Right ventricle myocardium superior (tissue), 1 donor: ENCODE measurements around the gene WWOX. TPM values are rescaled to one million over a fixed set of nuclear protein-coding genes. Genes with fewer than 3 reads are reported as not detected.
"Not testable (repeated sequence)": the region's sequence is repeated elsewhere in the genome, so short reads cannot be mapped to it uniquely, and the experiment has no call there.

Source experiments
- ATAC-seq: fragments of 200-7000 bp; cut with Tn5 transposase; one replicate; pipeline ENCODE4 v1.9.1; 2020; ENCODE audit warnings: mild to moderate bottlenecking; ENCODE audit not compliant: poor library complexity
- DNase-seq: peaks from one replicate; pipeline ENCODE4 v3.0.0-alpha.2; 2020
- intact Hi-C: fragments of 100-400 bp; cut with DNase I; formaldehyde crosslinking; loops from one replicate; pipeline ENCODE4 v1.11.2; 2022
- total RNA-seq: library from RNA; stranded (reverse); fragmentation: NEBNext Ultra II Directional; extraction: Animal tissue kit (Norgen Biotek cat#: 25700); gene quantifications from one replicate; pipeline ENCODE4 v1.2.1, GENCODE V29; 2021
- donor health status: DM: no; HTN: yes; CAD: no; lungs with severe emphysema.

Gene WWOX
- total RNA-seq, 1 donor from 2014 or later, result 11.5 TPM

DNA sequence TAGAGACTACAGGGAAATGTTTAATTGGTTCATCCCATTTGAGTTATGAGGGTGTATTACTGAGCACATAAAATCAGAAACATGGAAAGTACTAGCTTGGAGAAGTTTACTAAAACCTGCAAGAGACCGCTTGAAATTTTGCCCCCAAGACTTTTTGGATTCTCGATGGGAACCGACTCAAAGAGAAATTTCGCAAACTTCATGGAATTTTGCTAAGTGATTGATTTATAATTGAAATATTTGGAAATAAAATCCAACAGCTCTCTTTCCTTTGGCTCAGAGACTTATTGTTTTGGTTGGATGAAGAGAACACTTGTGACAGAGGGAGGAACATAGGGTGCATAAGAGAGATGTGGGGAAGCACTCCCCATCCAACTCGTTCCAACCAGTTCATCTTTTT, 574.4 kb downstream of the WWOX start:
- no peak for ATAC-seq
- no peak for DNase-seq
- intact Hi-C loops, result no loop called here

DNA sequence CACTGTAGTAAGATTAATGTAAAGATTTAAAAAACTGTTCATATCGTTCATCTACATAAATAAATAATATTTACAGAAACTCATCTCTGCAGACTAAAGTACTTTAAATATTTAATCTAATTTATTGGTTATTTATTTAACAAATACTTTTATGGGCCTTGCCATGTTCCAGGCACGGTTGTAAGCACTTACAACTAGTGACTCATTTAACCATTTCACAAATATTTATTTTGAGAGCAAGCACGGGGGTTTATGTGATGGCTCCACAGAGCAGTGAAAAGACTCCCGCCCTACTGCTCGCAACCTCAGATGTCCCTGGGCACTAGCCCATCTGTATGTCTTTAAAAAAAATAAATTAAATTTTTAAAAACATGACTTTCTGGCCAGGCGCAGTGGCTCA, 575.9 kb downstream of the WWOX start:
- intact Hi-C loops, result no loop called here
- DNase-seq (no peak), ATAC-seq (no peak)

DNA sequence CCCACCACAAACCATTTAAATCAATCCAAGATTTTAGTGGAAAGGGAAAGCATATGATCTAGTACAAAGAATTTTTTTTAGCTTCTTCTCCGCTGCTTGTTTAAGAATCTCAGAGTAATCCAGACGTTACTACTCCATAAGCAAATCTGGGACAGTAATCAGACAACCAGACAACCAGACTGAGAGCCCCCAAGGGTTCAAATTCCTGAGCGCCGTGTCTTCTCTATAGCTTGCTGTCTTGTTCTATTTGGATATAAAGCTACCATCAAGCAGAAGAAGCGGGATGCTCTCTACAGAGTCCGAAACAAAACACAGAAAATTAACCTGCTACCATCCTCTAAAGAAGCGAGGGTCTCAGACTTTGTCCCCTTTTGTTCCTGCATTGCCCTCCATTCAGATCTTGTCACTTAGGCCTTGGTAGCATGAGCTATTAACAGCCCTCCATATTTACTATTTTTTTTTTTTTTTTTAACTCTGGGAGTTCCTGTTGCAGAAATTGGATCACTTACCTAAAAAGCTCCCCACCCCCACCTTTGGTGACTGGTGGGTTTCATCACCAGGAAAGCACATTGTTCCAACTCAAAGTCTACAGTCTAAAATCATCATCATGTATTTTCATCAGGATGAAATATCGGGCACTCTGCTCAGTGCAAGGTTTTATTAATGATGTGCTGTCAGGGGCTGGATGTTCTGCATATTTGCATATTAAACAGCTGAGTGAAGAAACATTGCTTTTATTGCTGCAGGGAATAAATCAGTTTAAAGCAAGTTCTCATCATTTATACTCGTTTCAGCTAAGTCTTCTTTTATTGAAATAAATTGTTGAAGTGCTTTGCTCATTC, 576.7 kb downstream of the WWOX start:
- intact Hi-C loops, result no loop called here
- ATAC-seq (no peak), DNase-seq (no peak)

DNA sequence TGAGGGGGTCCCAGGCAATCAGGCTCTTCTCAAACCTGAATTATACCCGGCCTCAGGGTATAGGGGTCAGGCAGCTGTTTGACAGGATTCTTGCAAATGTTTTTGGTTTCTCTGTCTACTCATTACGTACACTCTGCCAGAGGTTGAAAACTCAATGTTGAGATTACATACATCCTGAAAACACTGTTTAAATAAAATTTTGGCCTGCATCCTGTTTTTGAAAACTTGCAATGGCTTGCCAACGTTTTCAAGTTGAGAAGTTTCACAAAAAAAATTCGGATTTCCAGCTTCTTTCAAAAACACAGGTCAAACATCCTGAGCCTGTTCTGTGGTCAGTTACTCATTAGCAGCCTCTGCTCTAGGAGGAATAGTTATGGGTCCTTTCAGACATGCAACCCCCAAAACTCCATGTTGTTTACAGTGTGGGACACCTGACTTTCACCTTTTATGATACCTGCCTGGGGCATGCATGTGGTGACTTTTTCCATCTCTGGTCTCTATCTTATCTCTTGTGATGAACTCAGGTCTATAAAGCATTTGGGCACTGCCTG, 577.8 kb downstream of the WWOX start:
- no peak for ATAC-seq

DNA sequence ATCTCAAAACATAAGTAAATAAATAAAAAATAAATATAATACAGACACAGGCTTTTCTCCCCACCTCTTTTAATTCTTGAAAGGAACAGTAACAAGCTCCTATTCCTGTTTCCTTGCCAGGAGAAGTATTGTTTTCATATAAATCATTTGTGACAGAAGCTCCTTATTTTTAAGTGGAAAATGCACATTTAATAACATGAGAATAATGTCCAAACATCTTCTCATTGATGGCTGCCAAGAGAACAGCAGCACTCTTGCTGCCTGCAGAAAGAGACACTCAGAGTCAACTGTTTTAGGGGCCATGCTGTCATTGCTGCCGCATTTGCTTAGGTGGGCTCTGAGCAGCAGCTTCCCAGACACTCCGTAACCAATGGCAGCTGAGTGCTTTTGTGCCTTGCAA, 580.1 kb downstream of the WWOX start:
- ATAC-seq, result no peak
- no peak for DNase-seq
- intact Hi-C loops, result no loop called here

More for the DNA sequence above, 577.8 kb downstream of the WWOX start:
- intact Hi-C loops, result no loop called here
- no peak for DNase-seq

DNA sequence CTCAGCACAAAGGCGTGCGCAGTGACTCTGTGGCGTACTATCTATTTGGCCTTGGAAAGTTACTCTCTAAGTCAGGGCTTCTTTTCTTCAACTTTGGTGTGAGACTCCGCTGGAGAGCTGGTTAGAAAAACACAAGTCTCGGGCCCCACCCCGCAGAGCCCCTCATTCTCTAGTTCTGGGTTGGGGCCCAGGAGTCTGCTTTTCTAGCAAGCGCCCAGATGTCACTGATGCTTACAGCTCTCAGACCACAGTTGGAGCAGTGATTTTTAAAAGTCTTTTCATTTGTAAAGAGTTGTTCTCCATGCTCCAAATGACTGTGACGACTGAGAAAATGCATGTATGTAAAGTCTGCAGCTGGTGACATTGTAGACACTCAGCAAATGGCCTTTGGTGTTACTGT, 582.3 kb downstream of the WWOX start:
- ATAC-seq (no peak), DNase-seq (no peak)
- intact Hi-C loops, result no loop called here

DNA sequence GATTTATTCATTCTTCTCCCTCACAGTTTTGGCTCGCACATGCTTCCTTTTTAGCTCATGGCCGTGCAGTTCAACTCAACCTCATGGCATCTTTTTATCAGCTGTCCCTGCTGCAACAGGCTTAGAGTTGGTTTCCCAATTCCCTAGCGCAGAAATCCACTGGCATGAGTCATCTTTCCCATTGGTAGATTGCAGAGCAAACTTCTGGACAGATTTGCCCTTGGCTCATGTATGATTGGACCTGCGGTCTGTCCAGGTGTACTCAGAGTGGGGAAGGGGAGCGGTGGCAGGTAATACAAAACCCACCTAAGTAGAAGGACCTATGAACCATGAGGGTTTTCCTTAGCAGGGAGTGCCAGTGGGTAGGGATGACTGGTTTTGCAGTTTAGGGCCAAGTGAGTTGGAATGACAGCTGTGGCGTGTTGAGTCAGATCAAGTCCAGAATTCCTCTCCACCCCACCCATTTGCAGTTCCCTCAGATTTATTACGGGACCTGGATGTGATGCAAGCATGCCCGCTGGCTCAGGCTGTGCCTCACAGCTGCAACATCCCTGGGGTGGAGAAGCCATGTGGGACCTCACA, 584.7 kb downstream of the WWOX start:
- DNase-seq (peak; percentile 82), ATAC-seq (peak; percentile 87)
- intact Hi-C loops, result no loop called here

DNA sequence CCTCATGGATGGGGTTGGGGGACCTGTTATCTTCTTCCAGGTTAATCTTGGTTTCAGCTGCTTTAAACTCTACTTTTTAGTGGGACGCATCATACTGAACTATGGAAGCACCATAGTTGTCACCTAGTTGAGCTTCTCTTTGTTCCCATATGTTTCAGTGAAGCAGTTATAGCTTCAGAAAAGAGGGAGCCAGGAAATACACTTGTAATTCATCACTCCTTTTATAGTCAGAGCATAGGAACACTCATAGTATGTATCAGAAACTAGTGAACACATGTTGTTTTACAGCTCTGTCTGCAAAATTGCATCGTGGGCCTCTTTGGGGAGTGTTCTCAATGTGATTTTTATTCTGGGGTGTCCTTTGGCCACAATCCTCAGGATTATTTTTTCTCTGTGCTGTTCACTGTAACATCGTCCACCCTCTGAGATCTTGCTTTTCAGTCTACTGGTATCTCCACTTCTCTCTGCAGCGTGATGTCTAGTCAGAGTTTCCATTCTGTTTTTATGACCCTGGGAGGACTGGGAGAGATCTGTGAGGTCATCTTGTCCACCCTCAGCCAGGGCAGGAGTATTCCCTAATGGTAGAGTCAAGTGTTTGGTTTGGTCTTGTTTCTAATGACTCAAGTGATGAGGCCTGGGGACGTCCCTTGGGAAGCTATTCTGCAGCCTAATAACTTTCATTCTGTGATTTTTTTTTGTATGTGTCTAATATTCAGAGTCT, 585.4 kb downstream of the WWOX start:
- no peak for DNase-seq
- intact Hi-C loops, result no loop called here

DNA sequence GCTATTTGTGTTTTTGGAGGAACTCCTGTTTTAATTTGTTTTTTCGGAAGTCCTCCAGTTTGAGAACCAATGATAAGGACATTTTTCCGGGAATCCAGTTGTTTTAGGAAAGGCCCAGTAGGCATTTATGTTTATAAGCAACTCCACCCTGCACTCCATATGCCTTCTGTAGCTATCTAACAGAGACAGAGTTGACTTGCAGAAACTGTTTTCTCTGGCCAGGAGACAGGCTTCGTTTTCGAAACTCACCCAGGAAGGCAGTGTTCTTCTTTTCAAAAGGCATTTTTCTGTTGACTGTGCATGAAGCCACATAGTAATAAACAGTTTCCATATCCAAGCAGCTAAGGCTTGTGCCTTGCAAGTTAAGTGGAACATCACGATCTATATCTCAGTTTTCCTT, 587.1 kb downstream of the WWOX start:
- peak; percentile 13 for ATAC-seq
- intact Hi-C loops, result no loop called here
- DNase-seq, result no peak

More for the DNA sequence above, 585.4 kb downstream of the WWOX start:
- ATAC-seq, result peak; percentile 82

DNA sequence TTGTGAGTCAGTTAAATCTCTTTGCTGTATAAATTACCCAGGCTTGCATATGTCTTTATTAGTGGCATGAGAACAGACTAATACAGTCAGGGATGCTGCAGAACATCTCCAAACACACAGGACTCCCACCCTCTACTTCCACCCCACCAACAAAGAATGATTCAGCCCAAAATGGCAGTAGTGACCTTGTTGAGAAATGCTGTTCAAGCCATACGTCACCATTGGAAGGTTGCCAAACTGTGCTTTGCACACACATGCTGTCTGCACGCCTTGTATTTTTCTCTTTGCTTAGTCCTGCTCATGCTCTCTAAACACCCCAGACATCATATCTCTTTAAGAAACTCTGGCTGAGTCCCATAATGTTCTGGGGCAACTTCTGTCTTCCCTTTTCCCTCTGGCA, 589.6 kb downstream of the WWOX start:
- intact Hi-C loops, result no loop called here

DNA sequence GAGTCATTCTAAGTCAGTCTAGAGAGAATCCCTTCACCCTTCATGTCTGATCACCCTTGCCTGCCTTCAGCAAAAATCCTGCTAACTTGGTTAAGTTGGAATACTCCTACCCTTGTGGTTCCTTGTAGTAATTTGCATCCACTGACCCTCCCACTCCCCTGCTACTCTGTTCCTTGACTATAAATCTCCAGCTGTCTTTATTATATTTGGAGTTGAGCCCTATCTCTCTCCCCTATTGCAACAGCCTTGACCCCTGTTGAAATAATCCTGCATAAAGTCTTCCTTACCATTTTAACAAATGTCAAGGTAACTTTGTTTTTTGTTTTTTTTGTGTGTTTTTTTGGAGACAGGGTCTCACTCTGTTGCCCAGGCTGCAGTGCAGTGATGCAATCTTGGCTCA, 590.1 kb downstream of the WWOX start:
- ATAC-seq, result no peak
- DNase-seq, result no peak
- intact Hi-C loops, result no loop called here

More for the DNA sequence above, 589.6 kb downstream of the WWOX start:
- ATAC-seq (no peak), DNase-seq (no peak)

DNA sequence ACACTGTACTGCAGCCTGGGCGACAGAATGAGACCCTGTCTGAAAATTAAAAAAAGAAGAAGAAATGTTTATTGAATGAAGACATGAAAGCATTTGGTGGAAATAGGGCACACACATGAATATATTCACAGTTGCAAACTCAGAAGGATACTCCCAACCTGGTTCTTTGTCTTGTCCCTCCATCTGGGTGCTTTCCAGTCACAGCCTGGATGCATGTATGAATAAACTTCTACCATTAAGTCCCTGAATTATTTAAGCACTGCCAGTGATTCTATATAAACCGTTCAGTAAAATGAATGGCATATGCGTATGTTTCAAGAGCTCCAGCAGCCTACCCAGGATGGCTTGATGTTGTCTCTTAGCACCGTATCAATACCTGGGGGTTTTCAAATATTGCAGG, 591.1 kb downstream of the WWOX start:
- ATAC-seq, result no peak
- intact Hi-C loops, result no loop called here
- no peak for DNase-seq

DNA sequence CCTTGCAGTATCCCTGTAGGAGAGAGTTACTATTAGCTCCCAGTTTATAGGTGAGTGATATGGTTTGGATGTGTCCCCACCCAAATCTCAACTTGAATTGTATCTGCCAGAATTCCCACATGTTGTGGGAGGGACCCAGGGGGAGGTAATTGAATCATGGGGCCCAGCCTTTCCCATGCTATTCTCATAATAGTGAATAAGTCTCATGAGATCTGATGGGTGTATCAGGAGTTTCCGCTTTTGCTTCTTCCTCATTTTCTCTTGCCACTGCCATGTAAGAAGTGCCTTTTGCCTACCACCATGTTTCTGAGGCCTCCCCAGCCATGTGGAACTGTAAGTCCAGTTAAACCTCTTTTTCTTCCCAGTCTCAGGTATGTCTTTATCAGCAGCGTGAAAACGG, 592.3 kb downstream of the WWOX start:
- DNase-seq, ATAC-seq, intact Hi-C loops: not testable (repeated sequence)

DNA sequence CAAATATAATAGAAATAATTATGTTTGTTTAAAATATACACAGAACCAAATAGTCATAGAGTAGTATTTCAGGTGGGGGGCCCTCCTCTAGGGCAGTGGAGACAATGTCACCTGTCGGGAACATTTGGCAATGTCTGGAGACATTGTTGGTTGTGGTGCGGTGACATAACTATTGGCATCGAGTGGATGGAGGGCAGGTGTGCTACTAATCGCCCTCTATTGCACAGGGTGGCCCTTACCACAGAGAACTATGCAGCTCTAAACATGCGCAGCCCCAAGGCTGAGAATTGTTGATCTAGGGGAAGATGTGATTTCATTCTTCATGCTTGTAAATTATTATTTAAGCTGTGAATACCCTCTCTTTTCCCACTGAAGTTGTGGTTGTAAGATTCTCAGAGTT, 594.0 kb downstream of the WWOX start:
- intact Hi-C loops, result no loop called here

DNA sequence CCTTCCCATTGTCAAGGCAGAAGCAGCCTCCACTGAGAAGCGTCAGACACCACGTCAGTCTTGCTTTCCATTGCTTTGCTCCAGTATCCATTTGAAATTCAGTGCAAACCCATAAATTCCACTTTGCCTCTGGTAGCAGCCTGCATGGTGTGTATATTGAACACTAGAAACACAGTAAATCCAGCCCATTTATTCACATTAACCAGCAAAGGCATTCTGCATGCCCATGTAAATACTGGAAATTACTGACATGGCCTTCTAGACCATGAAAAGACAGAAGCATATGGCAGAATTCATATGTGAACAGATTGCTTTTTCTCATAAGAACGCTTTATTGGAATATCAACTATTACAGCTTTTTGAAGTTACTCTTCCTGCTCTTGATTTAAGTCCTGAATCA, 595.0 kb downstream of the WWOX start:
- intact Hi-C loops, result no loop called here
- DNase-seq (no peak), ATAC-seq (no peak)

More for the DNA sequence above, 594.0 kb downstream of the WWOX start:
- DNase-seq, result no peak
- ATAC-seq, result no peak

DNA sequence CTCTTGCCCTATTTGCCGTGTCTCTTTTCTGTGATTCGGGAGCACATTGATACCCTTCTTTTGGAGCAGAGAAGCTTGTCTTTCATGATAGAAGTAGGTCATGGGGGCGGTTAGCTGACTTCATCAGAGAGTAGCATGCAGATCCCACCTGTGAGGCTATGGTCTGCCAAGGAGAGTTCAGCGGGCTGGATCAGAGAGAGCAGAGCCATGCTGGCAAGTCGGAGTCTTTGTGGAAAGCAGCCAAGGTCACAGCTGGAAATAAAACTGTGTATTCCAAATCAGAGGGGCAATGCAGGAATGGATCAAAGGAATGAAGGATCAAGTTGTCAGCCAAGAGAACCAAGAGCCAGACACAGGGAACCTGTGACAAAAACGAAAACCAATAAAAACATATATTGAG, 595.9 kb downstream of the WWOX start:
- ATAC-seq (no peak), DNase-seq (no peak)
- intact Hi-C loops, result no loop called here

DNA sequence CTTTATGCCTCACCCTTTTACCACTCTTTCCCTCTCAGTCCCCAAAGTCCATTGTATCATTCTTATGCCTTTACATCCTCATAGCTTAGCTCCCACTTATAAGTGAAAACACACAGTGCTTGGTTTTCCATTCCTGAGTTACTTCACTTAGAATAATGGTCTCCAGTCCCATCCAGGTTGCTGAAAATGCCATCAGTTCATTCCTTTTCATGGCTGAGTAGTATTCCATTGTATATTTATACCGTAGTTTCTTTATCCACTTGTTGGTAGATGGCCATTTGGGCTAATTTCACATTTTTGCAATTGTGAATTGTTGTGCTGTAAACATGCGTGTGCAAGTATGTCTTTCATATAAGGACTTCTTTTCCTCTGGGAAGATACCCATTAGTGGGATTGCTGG, 597.3 kb downstream of the WWOX start:
- DNase-seq (no peak), ATAC-seq (no peak)
- intact Hi-C loops, result no loop called here

DNA sequence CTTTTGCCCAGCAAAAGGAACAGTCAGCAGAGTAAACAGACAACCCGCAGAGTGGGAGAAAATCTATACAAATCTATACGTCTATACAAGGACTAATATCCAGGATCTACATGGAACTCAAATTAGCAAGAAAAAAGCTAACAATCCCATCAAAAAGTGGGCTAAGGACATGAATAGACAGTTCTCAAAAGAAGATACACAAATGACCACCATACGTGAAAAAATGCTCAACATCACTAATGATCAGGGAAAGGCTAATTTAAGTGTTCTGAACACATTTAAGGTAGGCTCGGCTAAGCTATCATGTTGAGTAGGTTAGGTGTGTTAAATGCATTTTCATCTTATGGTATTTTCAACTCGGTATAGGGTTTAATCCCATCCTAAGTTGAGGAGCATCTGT, 598.0 kb downstream of the WWOX start:
- ATAC-seq (no peak), DNase-seq (no peak)
- intact Hi-C loops, result no loop called here

DNA sequence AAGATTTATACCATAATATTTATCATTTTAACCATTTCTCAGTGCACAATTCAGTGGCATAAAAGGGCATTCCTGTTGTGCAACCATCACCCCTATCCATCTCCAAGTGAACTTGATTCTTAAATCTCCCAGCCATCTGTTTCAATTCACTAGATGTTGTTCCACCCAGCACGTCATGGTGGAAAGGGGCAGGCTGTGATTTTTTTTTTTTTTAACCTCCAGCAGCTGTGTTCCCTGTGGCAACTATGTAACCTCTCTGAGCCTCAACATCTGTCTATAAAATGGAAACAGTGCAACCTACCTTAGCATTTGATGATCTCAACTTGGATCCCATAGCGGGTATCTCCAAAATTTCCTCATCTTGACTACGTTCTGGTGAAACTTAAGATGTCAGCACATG, 604.5 kb downstream of the WWOX start:
- ATAC-seq, result no peak
- intact Hi-C loops, result no loop called here
- no peak for DNase-seq

DNA sequence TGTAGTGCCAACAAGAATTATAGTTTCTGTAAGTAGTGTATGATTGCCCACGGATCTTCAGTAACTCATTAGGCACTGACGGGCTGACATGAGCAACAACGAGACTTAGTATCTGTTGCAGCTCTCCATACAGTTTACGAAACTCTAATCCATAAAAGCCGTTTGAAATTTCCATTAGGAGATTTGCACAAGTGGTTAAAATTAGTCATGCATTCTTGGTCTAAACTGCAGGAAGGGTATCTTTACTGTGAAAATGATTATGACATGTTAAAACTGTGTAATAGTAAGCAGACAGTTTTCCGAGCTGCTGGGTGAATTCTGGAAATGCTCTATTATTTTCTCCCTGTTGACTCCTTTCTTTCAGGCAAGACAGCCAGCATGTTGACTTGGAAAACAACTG, 605.0 kb downstream of the WWOX start:
- DNase-seq, result no peak
- intact Hi-C loops, result no loop called here
- ATAC-seq, result no peak
